Mesendoderm (in vitro differentiated cells): ENCODE measurements around the gene CMTM4.

ENCODE experiments used
- DNase-seq: peaks from one replicate; pipeline ENCODE4 v3.0.0; 2013
- H2AK5ac ChIP-seq: 2 replicates; pipeline ENCODE4 v1.6.1; 2013; ENCODE audit warnings: low read length, inconsistent platforms
- H2BK120ac ChIP-seq: 2 replicates; pipeline ENCODE4 v1.6.1; 2013; ENCODE audit warnings: low read depth, mild to moderate bottlenecking, low read length, moderate library complexity, mixed read lengths
- H2BK15ac ChIP-seq: replicated peaks from 2 replicates; pipeline ENCODE4 v1.6.1; 2013; ENCODE audit warnings: low read depth, mild to moderate bottlenecking, moderate library complexity
- H2BK5ac ChIP-seq: 2 replicates; pipeline ENCODE4 v1.6.1; 2013; ENCODE audit warnings: low read length, inconsistent platforms
- H3K18ac ChIP-seq: 2 replicates; pipeline ENCODE4 v1.6.1; 2013; ENCODE audit warnings: mild to moderate bottlenecking, low read length, mixed read lengths
- H3K23ac ChIP-seq: one replicate; pipeline ENCODE4 v1.6.1; 2013; ENCODE audit warnings: low read length
- H3K27ac ChIP-seq: 2 replicates; pipeline ENCODE4 v1.5.1; 2013; ENCODE audit warnings: low read depth, mild to moderate bottlenecking, inconsistent platforms, low read length, moderate library complexity
- H3K27me3 ChIP-seq: 2 replicates; pipeline ENCODE4 v1.6.1; 2013; ENCODE audit warnings: low read length, control low read depth, mild to moderate bottlenecking, inconsistent platforms; ENCODE audit not compliant: insufficient read depth, poor library complexity
- H3K36me3 ChIP-seq: 2 replicates; pipeline ENCODE4 v1.6.1; 2013; ENCODE audit warnings: low read length, inconsistent platforms; ENCODE audit not compliant: control insufficient read depth, insufficient read depth
- H3K4ac ChIP-seq: one replicate; pipeline ENCODE4 v1.6.1; 2013; ENCODE audit warnings: low read depth, mild to moderate bottlenecking, low read length, moderate library complexity
- H3K4me1 ChIP-seq: 2 replicates; pipeline ENCODE4 v1.6.1; 2013; ENCODE audit warnings: low read depth, low read length, inconsistent platforms; ENCODE audit not compliant: control insufficient read depth
- H3K4me2 ChIP-seq: 2 replicates; pipeline ENCODE4 v1.6.1; 2013; ENCODE audit warnings: low read length
- H3K4me3 ChIP-seq: 2 replicates; pipeline ENCODE4 v1.5.1; 2013; ENCODE audit warnings: mild to moderate bottlenecking, low read length
- H3K56ac ChIP-seq: one replicate; pipeline ENCODE4 v1.6.1; 2013; ENCODE audit warnings: low read length
- H3K79me1 ChIP-seq: 2 replicates; pipeline ENCODE4 v1.6.1; 2013; ENCODE audit warnings: low read length, inconsistent platforms
- H3K79me2 ChIP-seq: 2 replicates; pipeline ENCODE4 v1.6.1; 2013; ENCODE audit warnings: mild to moderate bottlenecking, low read length; ENCODE audit not compliant: control insufficient read depth, insufficient read depth
- H3K9ac ChIP-seq: 2 replicates; pipeline ENCODE4 v1.6.1; 2013; ENCODE audit warnings: low read length, inconsistent platforms
- H4K5ac ChIP-seq: one replicate; pipeline ENCODE4 v1.6.1; 2013; ENCODE audit warnings: low read length
- H4K8ac ChIP-seq: one replicate; pipeline ENCODE4 v1.6.1; 2013; ENCODE audit warnings: low read depth, mild to moderate bottlenecking, control low read depth, low read length, moderate library complexity
- WGBS: extraction: QIAGEN DNeasy Blood & Tissue Kit; methylation state at CpG from one replicate; pipeline ENCODE4 v1.1.7; 2013; ENCODE audit warnings: low lambda C conversion rate, missing lambda C conversion rate; ENCODE audit not compliant: insufficient coverage; ENCODE audit errors: extremely low coverage; 5-methylcytosine and 5-hydroxymethylcytosine counted together

Gene CMTM4

DNA sequence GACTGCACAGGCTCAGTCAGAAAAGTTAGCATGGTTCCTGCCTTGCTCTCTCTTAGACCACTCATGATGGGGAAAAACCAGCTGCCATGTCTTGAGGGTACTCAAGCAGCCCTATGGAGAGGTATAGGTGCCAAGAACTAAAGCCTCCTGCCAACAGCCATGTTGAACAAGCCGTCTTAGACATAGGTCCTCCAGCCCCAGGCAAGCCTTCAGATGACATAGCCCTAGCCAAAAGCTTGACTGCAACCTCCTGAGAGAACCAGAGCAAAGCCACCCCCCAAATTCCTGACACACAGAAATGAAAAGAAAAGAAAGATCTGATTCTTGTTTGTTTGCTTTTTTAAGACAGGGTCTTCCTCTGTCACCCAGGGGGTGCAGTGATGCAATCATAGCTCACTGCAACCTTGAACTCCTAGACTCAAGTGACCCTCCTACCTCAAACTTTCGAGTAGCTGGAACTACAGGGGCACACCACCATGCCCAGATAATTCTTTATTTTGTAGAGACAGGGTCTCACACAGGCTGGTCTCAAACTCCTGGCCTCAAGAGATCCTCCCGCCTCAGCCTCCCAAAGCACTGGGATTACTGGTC is 55.7 kb downstream of the CMTM4 start:
- Histone ChIP-seq H4K8ac (no peak overlapping the region), H3K23ac (no peak overlapping the region), H2BK5ac (no peak overlapping the region), H2BK15ac (no peak overlapping the region), H3K9ac (no peak overlapping the region), H4K5ac (no peak overlapping the region), H3K18ac (no peak overlapping the region), H3K4ac (no peak overlapping the region), H3K27me3 (no peaks in the 10 kb centered on the region), H3K4me3 (no peak overlapping the region), H2BK120ac (no peak overlapping the region), H3K56ac (no peak overlapping the region), H3K79me1 (no peaks in the 10 kb centered on the region), H2AK5ac (no peak overlapping the region), H3K27ac (no peak overlapping the region), H3K36me3 (no peaks in the 10 kb centered on the region), H3K79me2 (no peaks in the 10 kb centered on the region), H3K4me1 (no peaks in the 10 kb centered on the region), H3K4me2 (no peak overlapping the region)
- no CpG with 5 or more reads among the region's 3 CpGs for WGBS
- DNase-seq = no peak

DNA sequence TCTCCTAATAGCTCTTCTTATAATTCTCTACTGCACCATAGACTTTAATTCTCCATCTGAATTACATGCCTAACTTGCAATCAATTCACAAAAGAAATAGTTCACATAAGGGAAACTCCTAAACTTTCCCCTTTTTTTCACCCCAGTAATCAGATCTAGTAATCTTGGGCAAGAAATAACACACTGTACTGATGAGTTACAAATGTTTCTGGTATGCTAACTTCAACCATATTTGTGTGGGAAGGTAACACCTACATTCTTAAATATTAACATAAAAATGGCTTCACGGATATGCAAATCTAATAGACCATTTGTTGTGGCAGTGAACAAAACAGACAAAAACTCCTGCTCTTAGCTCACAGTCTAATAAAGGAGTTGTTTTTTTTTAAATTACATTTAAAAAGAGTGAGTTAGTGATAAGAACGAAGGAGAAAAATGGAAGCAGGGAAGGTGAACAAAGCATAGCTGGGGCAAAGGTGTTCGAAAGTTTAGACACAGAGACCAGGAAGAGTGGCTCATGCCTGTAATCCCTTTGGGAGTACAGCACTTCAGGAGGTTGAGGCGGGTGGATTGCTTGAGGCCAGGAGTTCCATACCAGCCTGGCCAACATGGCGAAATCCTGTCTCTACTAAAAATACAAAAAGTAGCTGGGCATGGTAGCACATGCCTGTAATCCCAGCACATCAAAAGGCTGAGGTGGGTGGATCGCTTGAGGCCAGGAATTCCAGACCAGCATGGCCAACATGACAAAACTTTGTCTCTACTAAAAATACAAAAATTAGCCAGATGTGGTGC is 57.3 kb downstream of the CMTM4 start:
- Histone ChIP-seq H3K4me1 (no peaks in the 10 kb centered on the region), H3K36me3 (peaks cover 2% of the 10 kb centered on the region), H3K4me3 (no peak overlapping the region), H3K4me2 (no peak overlapping the region), H3K4ac (no peak overlapping the region), H3K18ac (no peak overlapping the region), H2AK5ac (no peak overlapping the region), H3K79me1 (no peaks in the 10 kb centered on the region), H3K79me2 (no peaks in the 10 kb centered on the region), H3K23ac (no peak overlapping the region), H2BK15ac (no peak overlapping the region), H4K5ac (no peak overlapping the region), H3K27me3 (no peaks in the 10 kb centered on the region), H3K9ac (no peak overlapping the region), H2BK5ac (no peak overlapping the region), H2BK120ac (no peak overlapping the region), H3K56ac (no peak overlapping the region), H4K8ac (no peak overlapping the region), H3K27ac (no peak overlapping the region)
- no peak for DNase-seq
- 100% methylated on average over 1 of the region's 6 CpGs for WGBS

DNA sequence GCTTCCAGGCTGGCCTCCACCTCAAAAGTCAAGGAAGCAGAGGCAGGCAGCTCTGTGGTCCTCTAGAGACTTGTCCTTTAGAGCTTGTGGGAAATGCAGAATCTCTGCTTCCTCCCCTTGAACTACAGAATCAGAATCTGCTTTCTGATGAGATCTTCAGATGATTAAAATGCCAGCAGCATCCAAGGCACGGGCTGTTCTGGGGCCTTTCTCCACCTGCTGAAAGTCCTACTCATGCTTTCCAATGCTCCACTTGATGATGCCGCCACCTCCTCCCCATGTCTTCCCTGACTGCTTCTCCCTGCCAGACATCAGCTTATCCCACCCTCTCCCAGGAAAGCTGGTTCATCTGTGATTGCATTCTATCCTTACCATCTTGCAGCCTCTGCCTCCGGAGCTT is 58.7 kb downstream of the CMTM4 start:
- Histone ChIP-seq H3K56ac (no peak overlapping the region), H4K8ac (no peak overlapping the region), H3K18ac (no peak overlapping the region), H2BK5ac (no peak overlapping the region), H3K79me1 (no peaks in the 10 kb centered on the region), H3K36me3 (peaks cover 2% of the 10 kb centered on the region), H3K4me2 (no peak overlapping the region), H2BK15ac (no peak overlapping the region), H3K79me2 (no peaks in the 10 kb centered on the region), H3K9ac (no peak overlapping the region), H2AK5ac (no peak overlapping the region), H4K5ac (no peak overlapping the region), H3K27me3 (no peaks in the 10 kb centered on the region), H3K4me3 (no peak overlapping the region), H3K4ac (no peak overlapping the region), H2BK120ac (no peak overlapping the region), H3K27ac (no peak overlapping the region), H3K4me1 (no peaks in the 10 kb centered on the region), H3K23ac (no peak overlapping the region)
- no CpG with 5 or more reads among the region's 3 CpGs for WGBS
- DNase-seq = no peak

DNA sequence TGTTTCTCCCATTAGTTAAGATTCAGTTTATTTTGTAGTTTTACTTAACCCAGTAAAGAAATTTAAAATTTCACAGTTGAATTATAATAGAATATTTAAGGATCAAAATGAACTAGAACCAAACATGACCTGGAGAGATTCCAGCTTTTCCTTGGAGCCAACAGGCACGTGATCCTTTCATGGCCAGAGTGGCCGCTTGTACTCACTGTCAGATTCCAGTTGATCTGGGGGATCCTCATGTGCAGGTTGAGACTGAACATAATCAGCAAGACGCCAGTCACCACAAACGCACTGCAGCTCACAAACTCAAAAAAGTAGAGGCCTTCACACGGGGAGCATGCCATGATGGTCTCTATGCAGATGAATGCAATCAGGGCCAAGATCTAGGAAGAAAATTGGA is 60.3 kb downstream of the CMTM4 start:
- H3K27me3 ChIP-seq = no peaks in the 10 kb centered on the region
- no peak overlapping the region for H4K8ac ChIP-seq
- no peak for DNase-seq
- no peaks in the 10 kb centered on the region for H3K79me1 ChIP-seq
- no peaks in the 10 kb centered on the region for H3K4me1 ChIP-seq
- no CpG with 5 or more reads among the region's 5 CpGs for WGBS
- no peak overlapping the region for H2BK5ac ChIP-seq
- no peaks in the 10 kb centered on the region for H3K79me2 ChIP-seq
- H2AK5ac ChIP-seq = no peak overlapping the region
- no peak overlapping the region for H3K4me2 ChIP-seq
- H3K36me3 ChIP-seq = peaks cover 2% of the 10 kb centered on the region
- no peak overlapping the region for H2BK120ac ChIP-seq
- no peak overlapping the region for H3K56ac ChIP-seq
- H3K4ac ChIP-seq = no peak overlapping the region
- H3K27ac ChIP-seq = no peak overlapping the region
- no peak overlapping the region for H4K5ac ChIP-seq
- no peak overlapping the region for H2BK15ac ChIP-seq
- no peak overlapping the region for H3K4me3 ChIP-seq
- H3K9ac ChIP-seq = no peak overlapping the region
- H3K18ac ChIP-seq = no peak overlapping the region
- no peak overlapping the region for H3K23ac ChIP-seq

DNA sequence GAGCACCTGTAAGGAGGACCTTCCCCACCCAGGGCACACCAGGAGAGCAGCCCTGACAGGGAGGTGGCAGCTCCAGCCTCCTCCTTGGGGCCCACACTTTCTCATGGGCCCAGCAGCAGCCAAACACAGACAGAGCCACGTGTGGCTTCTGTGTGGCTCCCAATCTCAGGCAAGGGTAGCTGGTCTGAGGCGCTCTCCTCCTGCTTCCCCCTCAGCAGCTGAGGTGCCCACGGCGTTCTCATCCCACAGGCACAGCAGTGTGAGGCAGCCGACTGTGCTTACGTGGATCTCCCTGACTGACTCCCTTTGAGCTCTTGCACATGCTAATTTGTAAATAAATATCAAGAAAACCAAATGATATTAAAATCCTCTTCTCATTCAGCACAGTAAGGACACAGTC is 61.1 kb downstream of the CMTM4 start:
- Histone ChIP-seq H2AK5ac (no peak overlapping the region), H4K5ac (no peak overlapping the region), H2BK15ac (no peak overlapping the region), H3K27me3 (no peaks in the 10 kb centered on the region), H4K8ac (no peak overlapping the region), H3K18ac (no peak overlapping the region), H3K56ac (no peak overlapping the region), H3K9ac (no peak overlapping the region), H3K4me2 (no peak overlapping the region), H2BK5ac (no peak overlapping the region), H3K4ac (no peak overlapping the region), H3K4me1 (no peaks in the 10 kb centered on the region), H3K23ac (no peak overlapping the region), H3K27ac (no peak overlapping the region), H3K79me1 (no peaks in the 10 kb centered on the region), H3K79me2 (no peaks in the 10 kb centered on the region), H3K4me3 (no peak overlapping the region), H3K36me3 (peaks cover 2% of the 10 kb centered on the region), H2BK120ac (no peak overlapping the region)
- DNase-seq = no peak
- no CpG with 5 or more reads among the region's 6 CpGs for WGBS
